GM23248 (cell line): ENCODE measurements around the gene NEDD9. TPM values are rescaled to one million over a fixed set of nuclear protein-coding genes. Genes with fewer than 3 reads are reported as not detected.

Experiments
- DNase-seq: peaks from one replicate; pipeline ENCODE4 v3.0.0-alpha.2; 2015
- H2AFZ ChIP-seq: fragments of 200-600 bp; sonication (generic); 2 replicates; pipeline ENCODE4 v1.6.1; 2016; ENCODE audit warnings: antibody characterized with exemption
- H3F3A ChIP-seq: fragments of 200-600 bp; sonication (generic); 2 replicates; pipeline ENCODE4 v1.6.1; 2016; ENCODE audit warnings: mild to moderate bottlenecking, antibody characterized with exemption, mixed run types; ENCODE audit not compliant: insufficient read depth
- H3K27ac ChIP-seq: fragments of 200-600 bp; sonication (generic); 2 replicates; pipeline ENCODE4 v1.5.1; 2016; ENCODE audit warnings: mild to moderate bottlenecking
- H3K27me3 ChIP-seq: fragments of 200-600 bp; sonication (generic); replicated peaks from 2 replicates; pipeline ENCODE4 v1.6.1; 2016; ENCODE audit warnings: mild to moderate bottlenecking; ENCODE audit not compliant: insufficient read depth
- H3K36me3 ChIP-seq: fragments of 200-600 bp; sonication (generic); 2 replicates; pipeline ENCODE4 v1.6.1; 2016; ENCODE audit warnings: low read depth, mild to moderate bottlenecking
- H3K4me1 ChIP-seq: fragments of 200-600 bp; sonication (generic); 2 replicates; pipeline ENCODE4 v1.6.1; 2016; ENCODE audit warnings: mild to moderate bottlenecking; ENCODE audit not compliant: insufficient read depth
- H3K4me2 ChIP-seq: fragments of 200-600 bp; sonication (generic); one replicate; pipeline ENCODE4 v1.6.1; 2016; ENCODE audit warnings: mild to moderate bottlenecking; ENCODE audit not compliant: unreplicated experiment
- H3K4me3 ChIP-seq: fragments of 200-600 bp; sonication (generic); 2 replicates; pipeline ENCODE4 v1.5.1; 2016; ENCODE audit warnings: mild to moderate bottlenecking
- H3K79me2 ChIP-seq: fragments of 200-600 bp; sonication (generic); 2 replicates; pipeline ENCODE4 v1.6.1; 2016; ENCODE audit warnings: mild to moderate bottlenecking; ENCODE audit not compliant: insufficient read depth
- H3K9ac ChIP-seq: fragments of 200-600 bp; sonication (generic); 2 replicates; pipeline ENCODE4 v1.6.1; 2016; ENCODE audit warnings: mild to moderate bottlenecking
- H3K9me2 ChIP-seq: fragments of 200-600 bp; sonication (generic); 2 replicates; pipeline ENCODE4 v1.6.1; 2016; ENCODE audit warnings: mixed run types, mild to moderate bottlenecking, moderate library complexity; ENCODE audit not compliant: insufficient read depth
- H3K9me3 ChIP-seq: fragments of 200-600 bp; sonication (generic); one replicate; pipeline ENCODE4 v1.6.1; 2017; ENCODE audit warnings: low read depth
- H4K20me1 ChIP-seq: fragments of 200-600 bp; sonication (generic); 2 replicates; pipeline ENCODE4 v1.6.0; 2016; ENCODE audit not compliant: insufficient read depth
- EZH2 ChIP-seq: fragments of 200-600 bp; sonication (generic); IDR thresholded peaks from 2 replicates; pipeline ENCODE4 v1.6.1; 2018; ENCODE audit warnings: antibody characterized with exemption, mild to moderate bottlenecking; ENCODE audit not compliant: insufficient read depth, poor library complexity, severe bottlenecking
- EZH2phosphoT487 ChIP-seq: fragments of 200-600 bp; sonication (generic); IDR thresholded peaks from 2 replicates; pipeline ENCODE4 v1.6.1; 2018; ENCODE audit warnings: antibody characterized with exemption, moderate library complexity, mild to moderate bottlenecking, low read depth; ENCODE audit not compliant: insufficient read depth
- WGBS, 2 experiments: methylation state at CpG; one replicate each; pipeline ENCODE4 v1.1.6; 2015 to 2017; ENCODE audit warnings: low lambda C conversion rate in 2 of 2, low coverage in 1 of 2; ENCODE audit errors: missing lambda C conversion rate in 2 of 2; 5-methylcytosine and 5-hydroxymethylcytosine counted together
- in situ Hi-C: fragments of 300-500 bp; cut with MboI; formaldehyde crosslinking; loops from 2 replicates; pipeline ENCODE4 v1.15.0; 2020
- polyA plus RNA-seq: library from polyadenylated mRNA; unstranded; fragments of >200 nt; fragmentation: Nextera tagmentation; extraction: Ambion mirVana; gene quantifications from 2 replicates; pipeline ENCODE4 v1.2.1, GENCODE V29; 2016
- total RNA-seq: library from RNA; depleted of rRNA; stranded (reverse); fragments of >200 nt; shearing (Covaris generic); gene quantifications from 2 replicates; pipeline ENCODE4 v1.2.3, GENCODE V29; 2014

Gene NEDD9
- total and polyA plus RNA-seq, 2 experiments from 2014 or later: 3.0 to 4.2 TPM

DNA sequence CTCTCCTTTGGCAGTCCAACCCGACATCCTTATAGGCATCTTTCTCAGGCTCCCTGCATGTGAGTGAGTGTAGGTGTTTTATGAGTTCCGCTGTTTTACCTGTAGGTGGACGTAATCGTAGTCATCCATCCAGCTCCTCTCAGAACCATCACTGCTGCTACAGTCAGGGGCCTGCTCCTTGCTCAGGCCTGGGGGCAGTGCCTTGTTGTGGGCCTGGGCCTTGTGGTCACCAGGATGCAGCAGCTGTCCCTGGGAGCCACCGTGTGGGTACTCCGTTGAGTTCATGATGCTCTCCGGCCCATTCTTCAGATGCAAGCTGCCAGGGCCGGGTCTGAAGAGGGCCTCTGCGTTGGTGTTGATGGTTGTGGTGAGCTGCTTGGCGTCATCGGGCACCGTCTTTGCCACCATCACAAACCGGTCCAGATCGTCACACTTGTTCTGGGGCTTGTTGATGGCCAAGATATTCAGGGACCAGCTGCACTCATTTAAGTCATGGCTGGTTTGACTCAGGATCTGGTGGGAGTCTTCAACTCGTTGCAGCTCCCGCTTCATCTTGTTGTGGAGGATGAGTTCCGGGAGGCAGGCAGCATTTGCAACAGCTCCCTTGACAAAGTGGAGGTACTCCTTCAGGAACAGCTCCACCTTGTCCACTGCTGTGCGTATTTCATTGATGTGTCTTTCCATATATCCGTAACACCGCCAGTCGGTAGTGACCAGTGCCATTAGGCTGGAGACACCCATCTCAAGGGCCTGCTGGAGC is 42.4 kb downstream of the NEDD9 start:
- no peaks in the 10 kb centered on the region for H3K9me3 ChIP-seq
- no peak overlapping the region for H3K9ac ChIP-seq
- H3K4me3 ChIP-seq: no peak overlapping the region
- peaks cover 14% of the 10 kb centered on the region; the same call in 1 of the 2 replicates for H3K4me1 ChIP-seq
- DNase-seq: no peak
- H3K79me2 ChIP-seq: no peaks in the 10 kb centered on the region
- in situ Hi-C loops: no loop called here
- H3K27me3 ChIP-seq: no peaks in the 10 kb centered on the region
- no peaks in the 10 kb centered on the region for H3K36me3 ChIP-seq
- H3K9me2 ChIP-seq: no peaks in the 10 kb centered on the region
- no peak overlapping the region for H2AFZ ChIP-seq
- no peak overlapping the region for H3K27ac ChIP-seq
- H3F3A ChIP-seq: no peaks in the 10 kb centered on the region
- H3K4me2 ChIP-seq: no peak overlapping the region
- H4K20me1 ChIP-seq: no peaks in the 10 kb centered on the region
- TF ChIP-seq EZH2: no peak
- no peak for TF ChIP-seq EZH2phosphoT487
- 93 to 94% methylated on average over 21 of the region's 21 CpGs for WGBS, 2 experiments

DNA sequence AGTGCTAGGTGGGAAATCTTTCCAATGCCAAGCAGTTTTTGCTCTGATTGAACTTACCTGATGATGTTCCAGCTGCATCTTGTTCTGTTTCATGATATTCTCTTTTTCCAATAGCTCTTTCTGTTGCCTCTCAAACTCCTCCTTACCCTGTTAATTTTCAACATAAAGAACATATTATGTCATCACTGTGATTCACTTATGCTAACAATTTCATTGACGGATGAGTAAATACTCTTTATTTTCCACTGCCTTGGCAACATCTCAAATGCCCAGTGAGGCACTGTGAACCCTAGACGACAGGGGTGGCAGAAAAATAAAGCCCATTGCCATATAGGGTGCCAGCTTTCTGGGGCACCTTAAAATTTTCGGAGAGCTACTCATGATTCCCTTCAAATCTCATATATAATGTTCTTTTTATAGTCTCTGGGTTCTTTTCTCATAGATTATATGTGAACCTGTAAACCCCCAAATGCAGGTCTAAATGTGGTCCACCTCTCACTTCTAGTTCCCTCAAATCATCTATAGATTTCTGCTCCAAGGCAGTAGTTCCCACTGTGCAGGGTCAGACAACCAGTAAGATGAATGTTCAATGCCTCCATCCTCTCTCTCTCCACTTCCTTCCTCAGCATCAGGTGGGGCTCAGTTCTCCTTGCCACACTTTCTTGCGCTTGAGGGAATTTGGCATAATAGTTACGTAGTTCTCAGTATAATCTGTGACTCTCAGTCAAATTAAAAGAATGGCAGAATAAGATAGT is 44.1 kb downstream of the NEDD9 start:
- Histone ChIP-seq H3K36me3 (no peaks in the 10 kb centered on the region), H3K4me1 (peaks cover 8% of the 10 kb centered on the region; the same call in 1 of the 2 replicates), H3K9me3 (no peaks in the 10 kb centered on the region), H3K27ac (no peak overlapping the region), H3K9ac (no peak overlapping the region), H2AFZ (no peak overlapping the region), H4K20me1 (no peaks in the 10 kb centered on the region), H3K79me2 (no peaks in the 10 kb centered on the region), H3K4me3 (no peak overlapping the region), H3F3A (no peaks in the 10 kb centered on the region), H3K4me2 (no peak overlapping the region), H3K9me2 (no peaks in the 10 kb centered on the region), H3K27me3 (no peaks in the 10 kb centered on the region)
- DNase-seq: peak; percentile 60
- no peak for TF ChIP-seq EZH2phosphoT487
- TF ChIP-seq EZH2: no peak
- 69 to 74% methylated on average over 5 of the region's 5 CpGs for WGBS, 2 experiments
- in situ Hi-C loops: no loop called here

DNA sequence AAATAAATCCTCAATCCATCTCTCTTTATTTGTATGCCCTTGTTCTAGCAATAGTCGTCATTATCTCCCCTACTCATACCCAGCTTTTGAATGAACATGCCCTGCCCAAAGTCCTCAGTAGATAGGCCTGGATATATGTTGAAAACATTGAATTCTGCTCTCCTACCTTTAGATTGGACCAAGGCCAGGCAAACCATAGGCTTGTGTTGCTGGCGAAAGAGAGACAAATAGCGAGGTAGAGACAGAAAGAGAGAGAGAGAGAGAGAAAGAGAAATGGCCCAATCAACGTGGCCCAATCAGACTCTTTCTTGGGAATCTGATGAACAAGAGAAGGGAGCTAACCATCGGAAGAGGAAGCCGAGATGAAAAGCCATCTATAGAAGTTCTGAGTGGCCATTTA is 45.2 kb downstream of the NEDD9 start:
- Histone ChIP-seq H3K9ac (no peak overlapping the region), H3K27me3 (no peaks in the 10 kb centered on the region), H3K9me2 (no peaks in the 10 kb centered on the region), H3K36me3 (no peaks in the 10 kb centered on the region), H3K4me3 (no peak overlapping the region), H2AFZ (no peak overlapping the region), H3F3A (no peaks in the 10 kb centered on the region), H3K4me2 (no peak overlapping the region), H3K9me3 (no peaks in the 10 kb centered on the region), H3K79me2 (no peaks in the 10 kb centered on the region), H3K4me1 (peaks cover 8% of the 10 kb centered on the region; the same call in 1 of the 2 replicates), H3K27ac (no peak overlapping the region), H4K20me1 (no peaks in the 10 kb centered on the region)
- 85 to 88% methylated on average over 6 of the region's 6 CpGs for WGBS, 2 experiments
- no peak for DNase-seq
- in situ Hi-C loops: no loop called here
- TF ChIP-seq EZH2phosphoT487 (no peak), EZH2 (no peak)

DNA sequence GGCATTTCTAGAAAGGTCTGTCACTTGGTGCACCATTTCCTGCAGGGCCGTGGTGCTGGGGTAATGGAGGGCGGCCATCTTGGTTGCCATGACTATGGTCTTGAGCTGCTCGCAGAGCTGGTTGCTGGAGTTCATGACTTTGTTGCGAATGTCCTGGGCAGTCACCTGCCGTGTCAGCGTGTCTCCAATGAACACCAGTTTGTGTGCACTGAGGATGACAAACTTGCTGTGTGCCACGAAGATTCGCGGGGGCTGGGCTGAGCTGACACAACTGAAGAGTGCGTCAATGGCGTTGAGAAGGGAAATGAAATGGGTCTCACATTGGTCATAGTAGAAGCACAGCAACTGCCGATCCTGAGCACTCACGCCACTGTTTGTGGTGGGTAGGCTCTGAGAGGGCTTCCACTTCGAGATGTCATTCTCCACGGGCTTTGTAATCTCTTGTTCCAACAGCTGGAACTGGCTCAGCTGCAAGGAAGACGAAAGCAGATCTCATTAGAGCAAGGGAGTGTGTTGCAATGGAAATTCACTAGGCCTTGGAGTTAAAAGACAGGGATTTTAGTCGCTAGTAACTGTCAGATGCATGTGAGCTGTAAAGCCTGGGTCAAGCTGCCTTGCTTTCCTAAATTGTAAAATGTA is 47.1 kb downstream of the NEDD9 start:
- Histone ChIP-seq H3K4me2 (no peak overlapping the region), H3K9me3 (no peaks in the 10 kb centered on the region), H3K4me1 (peaks cover 8% of the 10 kb centered on the region; the same call in 1 of the 2 replicates), H3K79me2 (no peaks in the 10 kb centered on the region), H3K27ac (no peak overlapping the region), H3K27me3 (no peaks in the 10 kb centered on the region), H3K9ac (no peak overlapping the region), H3K4me3 (no peak overlapping the region), H3K9me2 (no peaks in the 10 kb centered on the region), H3F3A (no peaks in the 10 kb centered on the region), H4K20me1 (no peaks in the 10 kb centered on the region), H3K36me3 (no peaks in the 10 kb centered on the region), H2AFZ (no peak overlapping the region)
- TF ChIP-seq EZH2: no peak
- DNase-seq: no peak
- in situ Hi-C loops: no loop called here
- WGBS, 2 experiments: 85 to 88% methylated on average over 17 of the region's 17 CpGs
